ENCODE data around the gene PHACTR2.

DNA sequence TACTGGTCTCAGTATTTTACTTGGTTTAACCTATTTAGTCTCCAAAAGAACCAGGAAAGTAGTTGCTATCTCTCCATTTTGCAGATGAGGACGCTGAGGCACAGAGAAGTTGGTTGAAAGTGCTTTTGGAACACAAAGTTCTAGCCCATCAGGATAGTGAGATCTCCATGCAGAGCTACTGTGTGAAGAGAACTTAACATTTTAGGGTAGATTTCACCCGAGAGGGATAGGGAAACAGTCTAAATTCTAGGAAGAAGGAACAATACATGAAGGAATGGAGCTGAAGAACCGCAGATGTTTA is 65.1 kb downstream of the PHACTR2 start:
- no peak for TF ChIP-seq POLR2A (IDR thresholded peaks at IDR 0.05)
- TF ChIP-seq, protein P1, sequence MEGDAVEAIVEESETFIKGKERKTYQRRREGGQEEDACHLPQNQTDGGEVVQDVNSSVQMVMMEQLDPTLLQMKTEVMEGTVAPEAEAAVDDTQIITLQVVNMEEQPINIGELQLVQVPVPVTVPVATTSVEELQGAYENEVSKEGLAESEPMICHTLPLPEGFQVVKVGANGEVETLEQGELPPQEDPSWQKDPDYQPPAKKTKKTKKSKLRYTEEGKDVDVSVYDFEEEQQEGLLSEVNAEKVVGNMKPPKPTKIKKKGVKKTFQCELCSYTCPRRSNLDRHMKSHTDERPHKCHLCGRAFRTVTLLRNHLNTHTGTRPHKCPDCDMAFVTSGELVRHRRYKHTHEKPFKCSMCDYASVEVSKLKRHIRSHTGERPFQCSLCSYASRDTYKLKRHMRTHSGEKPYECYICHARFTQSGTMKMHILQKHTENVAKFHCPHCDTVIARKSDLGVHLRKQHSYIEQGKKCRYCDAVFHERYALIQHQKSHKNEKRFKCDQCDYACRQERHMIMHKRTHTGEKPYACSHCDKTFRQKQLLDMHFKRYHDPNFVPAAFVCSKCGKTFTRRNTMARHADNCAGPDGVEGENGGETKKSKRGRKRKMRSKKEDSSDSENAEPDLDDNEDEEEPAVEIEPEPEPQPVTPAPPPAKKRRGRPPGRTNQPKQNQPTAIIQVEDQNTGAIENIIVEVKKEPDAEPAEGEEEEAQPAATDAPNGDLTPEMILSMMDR (IDR thresholded peaks at IDR 0.05): no peak
- no peak for TF ChIP-seq EP300 (IDR thresholded peaks at IDR 0.05)

Data from tibial nerve (tissue), 4 donors.